ENCODE data around the gene KIAA1191.

Gene KIAA1191

GRCh38 chr5:176406436-176407052 lies 45.0 kb upstream of the KIAA1191 start:
- H3K27ac ChIP-seq = peak overlapping the region; percentile 99
- ChIA-PET CTCF (no interaction called here), POLR2A (ENCODE audit: low non-redundant PET) (interaction anchor here (0.6 to 1.1 kb wide), 3 partner anchors 17 to 90 kb away, joined by 3 to 5 read pairs (median 4); partner anchors contain the start of genes HIGD2A and NOP16)
- no peak for TF ChIP-seq CTCF (conservative IDR thresholded peaks at IDR 0.05; ENCODE audit: low read depth)
- no peak for DNase-seq (ENCODE audit: low spot score)

DNA sequence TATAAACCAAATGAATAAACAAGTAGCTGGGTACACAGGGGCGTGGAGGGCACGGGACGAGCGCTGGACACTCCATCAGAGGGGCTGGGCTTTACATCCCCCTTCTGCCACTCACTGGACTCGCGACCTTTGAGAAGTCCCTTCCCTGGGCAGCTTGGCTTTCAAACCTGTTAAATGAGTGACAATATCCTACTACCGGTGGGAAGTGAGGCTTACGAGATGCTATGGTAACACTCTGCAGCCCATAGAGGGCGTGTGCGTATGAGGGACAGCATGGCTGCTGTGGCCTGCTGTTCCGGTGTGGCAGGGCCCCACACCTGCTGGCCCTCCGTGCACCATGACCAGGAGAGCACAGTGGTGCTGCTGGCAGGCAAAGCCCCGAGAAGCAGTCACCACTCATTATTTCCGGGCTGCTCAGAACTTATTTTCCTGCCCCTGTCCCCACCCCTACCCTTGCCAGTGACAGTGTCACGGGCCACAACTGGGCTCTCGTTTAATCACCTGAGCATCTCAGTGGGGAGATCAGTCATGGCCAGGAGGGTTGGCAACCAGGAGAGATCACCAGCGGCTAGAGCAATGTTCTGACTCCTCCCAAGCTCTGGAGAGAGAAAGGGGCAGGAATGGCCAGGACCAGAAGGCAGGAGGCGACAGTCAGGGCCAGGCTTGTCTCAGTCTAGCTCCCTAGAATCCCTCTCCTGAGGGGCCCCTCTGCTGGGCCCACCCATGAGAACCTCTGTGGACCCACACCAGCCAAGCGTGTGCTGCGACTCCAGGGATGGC lies 44.3 kb upstream of the KIAA1191 start:
- peak overlapping the region; percentile 99 for H3K27ac ChIP-seq
- no peak for TF ChIP-seq CTCF (conservative IDR thresholded peaks at IDR 0.05; ENCODE audit: low read depth)
- DNase-seq (ENCODE audit: low spot score) = no peak
- CTCF ChIA-PET = no interaction called here
- POLR2A ChIA-PET (ENCODE audit: low non-redundant PET) = interaction anchor here (0.6 to 1.1 kb wide), 2 partner anchors 17 to 1141 kb away, joined by 3 to 4 read pairs; partner anchors contain the start of genes HIGD2A and NOP16

DNA sequence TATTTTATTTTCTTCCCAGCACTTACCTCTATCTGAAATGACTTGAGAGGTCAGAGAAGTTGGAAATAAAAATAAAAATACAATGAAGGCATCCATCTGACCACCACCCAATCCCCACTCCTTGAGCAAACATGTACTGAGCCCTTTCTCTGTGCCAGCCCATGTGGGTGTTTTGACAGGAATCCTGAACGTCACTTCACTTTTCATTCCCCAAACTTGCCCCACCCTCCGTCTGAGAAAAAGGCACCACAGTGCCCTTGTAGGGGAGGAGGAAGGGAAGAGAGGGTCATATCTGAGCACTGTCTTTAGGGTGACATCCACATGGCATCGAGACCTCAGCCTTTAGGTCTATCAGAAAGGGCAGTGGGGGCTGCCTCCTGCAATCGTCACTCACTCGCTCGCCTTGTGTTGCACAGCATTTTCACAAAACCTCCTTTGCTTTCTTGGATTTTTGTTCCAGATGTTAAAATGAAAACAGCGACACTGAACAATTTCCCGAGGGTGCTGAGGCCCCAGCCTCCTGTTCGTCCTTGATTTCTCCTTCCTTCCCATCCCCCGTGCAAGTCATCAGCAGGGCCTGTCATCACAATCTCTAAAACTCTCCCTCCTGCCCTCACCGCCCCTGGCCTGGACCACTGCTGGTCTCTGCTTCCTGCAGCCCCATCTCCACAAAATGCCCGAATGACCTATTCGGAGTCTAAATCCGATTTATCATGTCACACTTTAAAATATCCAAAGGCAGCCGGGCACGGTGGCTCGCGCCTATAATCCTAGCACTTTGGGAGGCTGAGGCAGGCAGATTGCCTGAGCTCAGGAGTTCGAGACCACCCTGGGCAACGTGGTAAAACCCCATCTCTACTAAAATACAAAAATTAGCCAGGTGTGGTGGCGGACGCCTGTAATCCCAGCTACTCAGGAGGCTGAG lies 40.0 kb upstream of the KIAA1191 start:
- ChIA-PET POLR2A (ENCODE audit: low non-redundant PET) (interaction anchor here (0.6 kb wide), 1 partner anchor 11 kb away, joined by 3 read pairs; no protein-coding TSS in a partner anchor), CTCF (interaction anchor here (0.6 to 0.7 kb wide), 2 partner anchors 672 to 1817 kb away, joined by 3 to 6 read pairs; no protein-coding TSS in a partner anchor)
- no peak for TF ChIP-seq CTCF (conservative IDR thresholded peaks at IDR 0.05; ENCODE audit: low read depth)
- DNase-seq (ENCODE audit: low spot score) = no peak
- peak overlapping the region; percentile 99 for H3K27ac ChIP-seq

DNA sequence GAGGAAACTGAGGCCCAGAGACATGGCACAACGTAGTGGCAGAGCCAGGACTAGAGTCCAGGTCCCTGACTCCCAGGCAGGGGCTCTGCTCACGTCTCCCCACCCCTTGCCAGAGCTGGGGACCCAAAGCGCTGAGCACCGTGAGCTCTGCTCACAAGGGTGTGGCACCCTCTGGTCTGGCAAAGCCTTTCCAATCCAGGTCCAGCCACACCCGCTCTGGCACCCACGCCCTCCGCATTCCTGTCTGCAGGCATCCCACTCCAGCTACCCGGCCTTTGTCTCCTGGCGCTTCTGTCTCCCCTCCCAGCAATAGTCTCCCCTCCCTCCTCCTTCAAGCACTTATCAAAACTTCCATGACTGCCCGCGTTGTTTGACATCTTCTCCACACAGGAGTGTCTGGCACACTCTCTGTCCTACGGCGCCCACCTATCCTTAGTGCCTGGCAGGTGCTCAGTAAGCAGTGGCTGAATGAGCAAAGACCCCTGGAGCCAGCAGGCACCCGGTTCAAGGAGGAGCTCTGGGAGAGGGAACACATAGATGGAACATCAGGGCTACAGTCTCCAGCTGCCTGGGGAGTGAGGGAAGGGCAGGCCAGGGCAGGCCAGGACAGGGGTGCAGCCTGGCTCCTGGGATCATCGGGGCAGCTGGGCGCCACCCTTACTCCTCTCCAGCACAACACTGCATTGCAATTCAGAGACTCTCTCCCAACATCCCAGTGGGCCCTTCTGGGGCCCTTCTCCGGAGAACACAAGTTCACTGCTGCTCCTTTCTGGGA lies 39.0 kb upstream of the KIAA1191 start:
- ChIA-PET CTCF (interaction anchor here (0.6 to 0.9 kb wide), 3 partner anchors 10 to 1816 kb away, joined by 3 to 6 read pairs (median 3); no protein-coding TSS in a partner anchor), POLR2A (ENCODE audit: low non-redundant PET) (interaction anchor here (0.5 to 0.6 kb wide), 2 partner anchors 11 to 12 kb away, joined by 3 read pairs; no protein-coding TSS in a partner anchor)
- peak overlapping the region; percentile 99 for H3K27ac ChIP-seq
- TF ChIP-seq CTCF (conservative IDR thresholded peaks at IDR 0.05; ENCODE audit: low read depth) = no peak
- DNase-seq (ENCODE audit: low spot score) = peak; percentile 86

GRCh38 chr5:176397736-176398420 lies 36.3 kb upstream of the KIAA1191 start:
- no peak for TF ChIP-seq CTCF (conservative IDR thresholded peaks at IDR 0.05; ENCODE audit: low read depth)
- peak overlapping the region; percentile 99 for H3K27ac ChIP-seq
- ChIA-PET POLR2A (ENCODE audit: low non-redundant PET) (no interaction called here), CTCF (no interaction called here)
- no peak for DNase-seq (ENCODE audit: low spot score)

All from RWPE1 (cell line).